Esophagus (tissue), 2 donors: Measurements from ENCODE around the gene MAN1C1. TPM values are rescaled to one million over a fixed set of nuclear protein-coding genes. Genes with fewer than 3 reads are reported as not detected.
A peak's percentile ranks its signal among the peaks of the same experiment; 100 is the strongest.

Source experiments
- H3K27ac ChIP-seq, 2 donors: one replicate each; pipeline ENCODE4 v1.5.1; 2013; ENCODE audit warnings: low read depth in 2 of 2, mild to moderate bottlenecking in 2 of 2, inconsistent platforms in 1 of 2, low read length in 1 of 2, moderate library complexity in 1 of 2
- H3K27me3 ChIP-seq, 2 donors: one replicate each; pipeline ENCODE4 v1.6.1; 2013; ENCODE audit warnings: low read length in 2 of 2, control low read depth in 1 of 2, mild to moderate bottlenecking in 1 of 2; ENCODE audit not compliant: insufficient read depth in 2 of 2, control insufficient read depth in 1 of 2
- H3K36me3 ChIP-seq, 2 donors: one replicate each; pipeline ENCODE4 v1.6.1; 2013; ENCODE audit warnings: low read length in 1 of 2; ENCODE audit not compliant: control insufficient read depth in 2 of 2, insufficient read depth in 2 of 2
- H3K4me1 ChIP-seq, 2 donors: one replicate each; pipeline ENCODE4 v1.6.1; 2013; ENCODE audit warnings: low read length in 1 of 2; ENCODE audit not compliant: control insufficient read depth in 2 of 2, insufficient read depth in 2 of 2
- H3K4me3 ChIP-seq, 2 donors: one replicate each; pipeline ENCODE4 v1.5.1; 2013; ENCODE audit warnings: low read length in 2 of 2, mild to moderate bottlenecking in 2 of 2, low read depth in 1 of 2, moderate library complexity in 1 of 2
- H3K9me3 ChIP-seq, 2 donors: one replicate each; pipeline ENCODE4 v1.6.1; 2013; ENCODE audit warnings: mild to moderate bottlenecking in 2 of 2, low read depth in 1 of 2, low read length in 1 of 2, moderate library complexity in 1 of 2; ENCODE audit not compliant: control insufficient read depth in 2 of 2, insufficient read depth in 1 of 2
- WGBS, 2 donors: extraction: QIAGEN DNeasy Blood & Tissue Kit; methylation state at CpG; one replicate each; pipeline ENCODE4 v1.1.7; 2013; 5-methylcytosine and 5-hydroxymethylcytosine counted together
- polyA plus RNA-seq, 2 donors: library from polyadenylated mRNA; stranded (reverse); fragments of 200-250 nt; gene quantifications; one replicate each; pipeline ENCODE4 v1.2.3, GENCODE V29; 2013
- donor health status: healthy with polysubstance abuse.
- donor health status: Bipolar disorder and iron deficiency.

Gene MAN1C1
- polyA plus RNA-seq, 2 donors = 2.4 to 3.7 TPM

DNA sequence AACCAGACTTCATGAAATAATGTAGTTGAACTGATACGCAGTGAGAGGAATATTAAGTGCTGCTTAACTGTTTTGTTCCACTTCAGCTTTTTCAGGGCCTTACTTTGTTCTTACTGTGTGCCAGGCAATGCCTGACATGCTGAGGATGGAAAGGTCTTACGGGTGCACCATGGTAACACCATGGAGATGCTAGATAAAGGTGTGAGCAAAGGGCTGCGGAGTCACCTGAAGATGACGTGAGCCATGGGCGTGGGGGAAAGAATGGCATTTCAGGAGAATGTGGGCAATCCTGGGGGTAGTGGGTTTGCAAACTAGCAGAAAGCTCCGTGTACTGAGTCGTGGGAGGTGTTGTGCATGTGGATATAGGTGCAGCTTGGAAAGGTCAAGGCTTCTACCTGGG, 27.3 kb downstream of the MAN1C1 start:
- 92 to 95% methylated on average over 7 of the region's 7 CpGs for WGBS, 2 donors
- Histone ChIP-seq H3K4me1 (peaks cover 0 to 3% of the 10 kb centered on the region in 2 donors), H3K27me3 (no peaks in the 10 kb centered on the region), H3K9me3 (no peaks in the 10 kb centered on the region), H3K4me3 (no peak overlapping the region), H3K27ac (no peak overlapping the region), H3K36me3 (no peaks in the 10 kb centered on the region)

DNA sequence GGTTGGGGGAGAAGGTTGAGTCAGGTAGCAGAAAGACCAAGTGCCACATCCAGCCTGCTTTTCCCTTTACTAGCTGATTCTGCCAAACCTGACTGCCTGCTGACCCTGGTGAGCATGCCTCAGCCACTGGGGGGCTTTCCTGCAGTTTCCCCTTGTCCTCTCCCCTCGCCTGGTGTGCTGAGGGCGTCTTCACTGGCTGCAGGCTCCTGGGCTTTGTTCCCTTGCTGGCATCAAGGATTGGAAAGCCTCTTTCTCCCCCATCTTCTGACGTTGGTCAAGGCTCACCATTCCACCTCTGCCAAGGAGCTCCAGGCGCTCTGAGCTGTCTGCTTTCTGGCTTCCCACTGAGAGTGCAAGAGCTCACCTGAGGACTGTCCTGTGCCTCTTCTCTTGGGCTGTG, 28.4 kb downstream of the MAN1C1 start:
- no peaks in the 10 kb centered on the region for H3K36me3 ChIP-seq
- H3K4me1 ChIP-seq = peaks cover 0 to 3% of the 10 kb centered on the region in 2 donors
- WGBS, 2 donors = 80 to 83% methylated on average over 4 of the region's 4 CpGs
- H3K9me3 ChIP-seq = no peaks in the 10 kb centered on the region
- H3K27me3 ChIP-seq = no peaks in the 10 kb centered on the region
- no peak overlapping the region for H3K4me3 ChIP-seq
- H3K27ac ChIP-seq = no peak overlapping the region

DNA sequence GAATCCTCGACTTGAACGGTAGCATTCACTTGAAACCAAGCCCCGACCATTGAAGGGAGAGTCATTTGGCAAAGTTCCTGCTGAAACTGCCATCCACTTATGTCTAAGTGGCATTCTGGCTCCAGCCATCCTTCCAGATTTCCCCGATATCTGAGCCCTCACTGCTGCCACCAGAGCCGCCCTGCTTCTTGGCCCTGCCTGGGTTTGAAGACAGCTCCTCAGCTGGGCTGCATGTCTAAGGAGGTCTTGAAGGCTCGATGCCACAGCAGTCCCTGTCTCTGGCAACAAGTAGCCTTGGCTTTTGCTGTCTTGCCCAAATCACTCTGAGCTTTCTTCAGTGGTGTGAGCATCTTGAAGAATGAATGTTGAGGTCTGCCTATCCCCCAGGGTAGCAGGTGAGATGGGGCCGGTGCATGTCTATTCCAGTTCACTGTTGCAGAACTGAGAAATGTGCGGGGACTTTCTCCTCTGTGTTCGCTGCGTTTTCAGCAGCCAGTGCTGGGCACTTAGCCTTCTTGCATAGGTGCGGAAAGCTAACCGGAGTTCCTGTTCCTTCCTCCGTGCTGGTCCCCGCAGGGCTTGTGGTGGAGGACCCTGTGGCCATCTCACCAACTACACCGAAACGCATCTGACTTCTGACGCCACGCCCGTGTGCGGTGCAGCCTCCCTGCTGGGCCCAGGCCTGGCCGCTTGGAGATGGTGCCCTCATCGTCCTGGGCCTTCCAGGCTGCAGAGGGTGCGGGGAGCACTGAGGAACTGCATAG, 29.2 kb downstream of the MAN1C1 start:
- H3K36me3 ChIP-seq = no peaks in the 10 kb centered on the region
- no peaks in the 10 kb centered on the region for H3K27me3 ChIP-seq
- 95 to 96% methylated on average over 23 of the region's 23 CpGs for WGBS, 2 donors
- no peaks in the 10 kb centered on the region for H3K9me3 ChIP-seq
- no peak overlapping the region for H3K4me3 ChIP-seq
- no peak overlapping the region for H3K27ac ChIP-seq
- peaks cover 0 to 3% of the 10 kb centered on the region in 2 donors for H3K4me1 ChIP-seq

DNA sequence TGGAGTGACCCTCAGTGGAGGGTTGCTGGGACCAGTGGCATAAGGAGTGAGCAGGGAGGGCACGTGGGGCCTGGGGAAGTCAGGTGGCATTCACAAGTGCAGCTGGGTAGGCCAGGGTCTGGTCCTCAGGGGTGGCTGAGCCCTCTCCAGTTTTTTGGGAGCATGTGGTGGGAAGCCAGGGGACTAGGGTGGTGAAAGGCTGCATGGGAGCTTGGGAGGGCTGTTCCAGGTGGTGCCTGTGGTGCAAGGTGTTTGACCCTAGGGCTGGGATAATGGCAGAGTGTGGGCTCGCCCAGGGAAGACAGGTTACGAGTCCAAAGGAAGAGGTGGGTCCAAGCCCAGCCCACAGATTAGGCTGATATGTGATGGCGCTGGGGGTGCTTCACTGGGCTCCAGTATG, 30.5 kb downstream of the MAN1C1 start:
- H3K9me3 ChIP-seq = no peaks in the 10 kb centered on the region
- peaks cover 0 to 3% of the 10 kb centered on the region in 2 donors for H3K4me1 ChIP-seq
- H3K36me3 ChIP-seq = peaks cover 0 to 3% of the 10 kb centered on the region in 2 donors
- no peaks in the 10 kb centered on the region for H3K27me3 ChIP-seq
- H3K27ac ChIP-seq = no peak overlapping the region
- WGBS, 2 donors = 96 to 97% methylated on average over 4 of the region's 4 CpGs
- H3K4me3 ChIP-seq = no peak overlapping the region

DNA sequence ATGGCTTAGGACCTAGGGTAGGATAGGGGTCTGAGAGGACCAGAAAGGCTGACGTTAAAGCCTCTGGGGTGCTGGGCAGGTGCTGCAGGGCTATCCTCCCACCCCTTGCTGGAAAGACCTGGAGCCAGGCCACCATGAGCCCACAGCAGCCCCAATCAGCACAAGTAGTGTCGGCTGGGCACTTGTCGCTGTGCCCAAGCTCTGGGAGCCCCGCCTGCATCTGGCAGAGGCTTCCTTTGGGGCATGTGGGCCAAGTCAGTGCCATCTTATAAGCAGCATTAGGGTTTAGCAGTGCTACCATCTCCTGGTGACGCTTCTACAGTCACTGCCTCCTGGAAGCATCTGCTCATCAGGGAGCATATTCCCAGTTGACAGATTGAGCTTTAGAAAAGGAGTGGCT, 31.3 kb downstream of the MAN1C1 start:
- H3K27me3 ChIP-seq = no peaks in the 10 kb centered on the region
- no peaks in the 10 kb centered on the region for H3K9me3 ChIP-seq
- H3K4me3 ChIP-seq = no peak overlapping the region
- WGBS, 2 donors = 83 to 84% methylated on average over 5 of the region's 5 CpGs
- peaks cover 0 to 3% of the 10 kb centered on the region in 2 donors for H3K36me3 ChIP-seq
- H3K27ac ChIP-seq = no peak overlapping the region
- peaks cover 0 to 3% of the 10 kb centered on the region in 2 donors for H3K4me1 ChIP-seq

DNA sequence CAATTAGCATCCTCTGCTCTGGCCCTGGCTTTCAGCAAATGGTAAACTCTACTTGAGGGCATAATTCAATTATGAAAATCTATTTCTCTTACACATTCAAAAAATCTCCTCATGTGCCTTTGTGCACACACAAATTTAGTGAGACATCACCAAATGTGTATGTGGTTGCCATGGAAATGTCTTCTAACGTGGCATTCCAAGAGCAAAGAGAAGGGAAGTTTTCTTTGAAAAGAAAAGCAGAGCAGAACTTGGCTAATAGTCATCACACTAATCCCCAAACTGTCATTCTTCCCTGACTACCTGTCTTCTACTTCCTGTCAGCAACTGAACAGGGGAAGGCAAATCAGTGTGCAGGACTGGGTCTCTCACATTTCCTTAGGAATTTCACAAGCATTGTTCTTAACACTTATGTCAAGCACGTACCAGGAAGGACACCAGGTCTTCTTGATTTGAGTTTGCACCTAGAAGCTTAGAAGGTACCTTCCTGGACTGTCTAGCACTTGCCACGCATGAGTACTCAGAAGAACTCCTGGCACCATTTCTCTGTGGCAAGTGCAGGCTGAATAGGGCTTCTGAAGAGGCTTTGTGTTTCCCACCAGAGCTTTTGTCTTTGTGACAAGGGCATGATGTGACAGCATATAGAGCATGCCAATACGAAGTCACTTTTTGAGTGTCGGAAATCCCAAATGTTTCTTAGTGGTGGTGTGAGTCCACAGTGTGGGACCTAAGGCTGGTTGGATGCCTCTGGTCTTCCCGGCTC, 32.3 kb downstream of the MAN1C1 start:
- H3K4me3 ChIP-seq = no peak overlapping the region
- H3K27me3 ChIP-seq = no peaks in the 10 kb centered on the region
- peaks cover 0 to 3% of the 10 kb centered on the region in 2 donors for H3K36me3 ChIP-seq
- H3K27ac ChIP-seq = no peak overlapping the region
- no peaks in the 10 kb centered on the region for H3K9me3 ChIP-seq
- WGBS, 2 donors = 54 to 66% methylated on average over 6 of the region's 6 CpGs
- peaks cover 0 to 3% of the 10 kb centered on the region in 2 donors for H3K4me1 ChIP-seq

DNA sequence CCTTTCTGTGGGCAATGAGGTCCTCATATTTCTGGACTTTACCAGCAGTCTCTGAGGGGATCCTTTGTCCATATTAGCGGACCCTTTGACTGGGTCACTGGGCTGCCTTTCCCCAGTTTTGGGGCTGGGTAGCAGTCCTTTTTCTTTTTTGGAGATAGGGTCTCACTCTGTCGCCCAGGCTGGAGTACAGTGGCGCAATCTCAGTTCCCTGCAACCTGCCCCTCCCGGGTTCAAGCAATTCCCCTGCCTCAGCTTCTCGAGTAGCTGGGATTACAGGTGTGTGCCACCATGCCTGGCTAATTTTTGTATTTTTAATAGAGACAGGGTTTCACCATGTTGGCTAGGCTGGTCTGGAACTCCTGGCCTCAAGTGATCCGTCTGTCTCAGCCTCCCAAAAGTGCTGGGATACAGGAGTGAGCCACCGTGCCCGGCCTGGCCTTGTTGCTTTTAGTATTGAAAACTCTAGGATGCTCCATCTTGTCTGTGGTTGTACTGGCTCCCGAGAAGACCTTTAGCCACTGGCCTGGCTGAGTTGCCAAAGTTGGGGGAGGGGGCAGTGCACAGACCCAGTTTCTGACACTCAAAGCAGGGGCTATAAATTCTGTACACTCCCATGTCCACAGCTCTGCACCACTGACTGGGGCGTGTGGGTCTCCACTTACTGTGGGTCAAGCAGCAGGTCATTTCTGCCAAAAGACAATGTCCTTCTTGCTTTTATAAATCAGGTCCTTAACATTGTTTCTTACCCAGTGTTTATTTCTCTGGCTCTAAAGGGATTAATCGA, 33.1 kb downstream of the MAN1C1 start:
- H3K27me3 ChIP-seq = no peaks in the 10 kb centered on the region
- no peak overlapping the region for H3K27ac ChIP-seq
- WGBS, 2 donors = 85 to 86% methylated on average over 11 of the region's 11 CpGs
- no peaks in the 10 kb centered on the region for H3K4me1 ChIP-seq
- H3K36me3 ChIP-seq = peaks cover 0 to 3% of the 10 kb centered on the region in 2 donors
- H3K4me3 ChIP-seq = no peak overlapping the region
- H3K9me3 ChIP-seq = no peaks in the 10 kb centered on the region

DNA sequence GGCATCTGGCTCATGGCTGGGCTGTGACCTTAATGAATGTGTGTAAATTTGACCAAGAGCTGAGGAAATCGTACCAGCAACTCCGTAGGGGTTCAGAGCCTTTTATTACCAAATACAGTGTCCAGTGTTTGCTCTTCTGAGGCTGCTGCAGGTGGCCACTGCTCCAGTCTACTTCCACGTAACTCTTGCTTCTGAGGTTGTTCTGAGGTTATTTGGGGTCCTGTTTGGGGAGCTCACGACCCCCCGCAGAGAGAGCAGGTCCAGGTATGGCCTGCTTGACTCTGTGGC, 33.6 kb downstream of the MAN1C1 start:
- no peaks in the 10 kb centered on the region for H3K9me3 ChIP-seq
- no peaks in the 10 kb centered on the region for H3K27me3 ChIP-seq
- peak overlapping the region in 1 of 2 donors; percentile 25 for H3K27ac ChIP-seq
- WGBS, 2 donors = 84 to 86% methylated on average over 5 of the region's 5 CpGs
- no peaks in the 10 kb centered on the region for H3K4me1 ChIP-seq
- peaks cover 0 to 3% of the 10 kb centered on the region in 2 donors for H3K36me3 ChIP-seq
- H3K4me3 ChIP-seq = no peak overlapping the region

DNA sequence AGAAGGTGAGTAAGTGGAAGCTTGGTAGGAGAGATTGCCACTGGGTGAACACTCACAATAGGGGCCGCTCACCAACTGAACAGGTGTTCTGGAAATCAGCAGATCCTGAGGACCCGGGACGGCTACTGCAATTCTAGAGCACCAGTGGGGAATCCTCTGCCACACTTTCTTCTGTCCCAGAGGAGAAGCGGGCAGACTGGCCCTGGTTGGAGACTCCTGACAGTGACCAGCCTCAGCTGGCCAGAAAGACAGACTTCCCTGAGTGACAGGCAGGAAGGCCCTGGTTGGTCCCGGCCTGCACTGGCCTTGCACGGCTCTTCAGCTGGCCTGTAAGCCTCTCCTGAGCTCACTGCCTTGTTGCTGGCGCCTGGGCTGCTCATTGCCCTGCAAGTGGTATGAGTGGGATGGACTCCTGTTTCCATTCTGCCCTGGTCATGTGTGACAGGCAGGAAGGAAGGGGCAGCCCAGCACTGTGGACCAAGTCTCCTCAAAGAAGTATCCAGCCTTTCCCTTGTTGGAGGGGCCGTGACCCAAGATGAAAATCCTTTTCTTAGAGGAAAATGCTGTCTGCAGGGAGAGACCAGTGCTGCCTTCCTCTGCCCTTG, 34.5 kb downstream of the MAN1C1 start:
- Histone ChIP-seq H3K36me3 (peaks cover 0 to 3% of the 10 kb centered on the region in 2 donors), H3K27ac (no peak overlapping the region), H3K4me1 (no peaks in the 10 kb centered on the region), H3K9me3 (no peaks in the 10 kb centered on the region), H3K4me3 (no peak overlapping the region), H3K27me3 (no peaks in the 10 kb centered on the region)
- 93 to 96% methylated on average over 8 of the region's 8 CpGs for WGBS, 2 donors
